GM18858 (cell line): Measurements from ENCODE around the gene CLIC5.

Experiments used
- ATAC-seq: cut with Tn5 transposase; IDR thresholded peaks from one replicate; pipeline ENCODE4 v1.9.1; 2021; ENCODE audit not compliant: unreplicated experiment

The CLIC5 gene

DNA sequence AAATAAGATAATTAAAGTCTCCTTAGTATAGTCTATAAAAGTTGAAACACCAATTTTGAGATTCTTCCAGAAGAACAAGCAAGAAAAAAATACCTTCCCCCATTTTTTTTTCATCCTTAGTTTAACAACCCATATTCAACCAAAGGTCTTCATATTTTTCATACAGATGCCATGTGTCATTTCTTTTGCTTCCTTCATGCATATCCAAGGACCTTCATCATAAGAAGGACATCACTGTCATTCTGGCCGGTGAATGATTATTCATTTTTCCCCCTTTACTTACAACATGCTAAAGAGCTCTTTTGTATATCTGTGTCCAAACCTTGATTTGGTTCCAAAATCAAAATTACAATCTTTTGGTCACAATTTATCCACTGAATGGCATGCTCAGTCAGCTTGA is 21.3 kb upstream of the CLIC5 start:
- ATAC-seq, result no peak

DNA sequence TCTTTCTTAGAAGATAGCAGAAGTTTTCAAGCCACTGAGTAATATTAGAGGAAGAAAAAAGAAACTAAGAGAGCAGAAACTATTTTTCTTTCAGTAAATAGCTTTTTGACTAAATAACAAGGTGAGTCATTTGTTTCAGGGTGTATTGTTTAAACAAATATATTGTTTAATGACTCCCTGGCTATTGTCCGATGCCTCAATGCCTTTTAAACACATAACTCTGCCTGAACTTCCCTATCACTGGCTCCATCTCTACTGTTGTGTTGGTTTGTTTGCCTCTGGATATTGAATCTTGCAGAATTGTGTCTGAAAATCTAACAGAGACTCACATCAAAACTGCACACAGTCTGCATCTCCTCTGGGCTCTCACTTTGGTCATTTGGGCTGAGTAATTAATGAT is 19.6 kb upstream of the CLIC5 start:
- ATAC-seq, result no peak

DNA sequence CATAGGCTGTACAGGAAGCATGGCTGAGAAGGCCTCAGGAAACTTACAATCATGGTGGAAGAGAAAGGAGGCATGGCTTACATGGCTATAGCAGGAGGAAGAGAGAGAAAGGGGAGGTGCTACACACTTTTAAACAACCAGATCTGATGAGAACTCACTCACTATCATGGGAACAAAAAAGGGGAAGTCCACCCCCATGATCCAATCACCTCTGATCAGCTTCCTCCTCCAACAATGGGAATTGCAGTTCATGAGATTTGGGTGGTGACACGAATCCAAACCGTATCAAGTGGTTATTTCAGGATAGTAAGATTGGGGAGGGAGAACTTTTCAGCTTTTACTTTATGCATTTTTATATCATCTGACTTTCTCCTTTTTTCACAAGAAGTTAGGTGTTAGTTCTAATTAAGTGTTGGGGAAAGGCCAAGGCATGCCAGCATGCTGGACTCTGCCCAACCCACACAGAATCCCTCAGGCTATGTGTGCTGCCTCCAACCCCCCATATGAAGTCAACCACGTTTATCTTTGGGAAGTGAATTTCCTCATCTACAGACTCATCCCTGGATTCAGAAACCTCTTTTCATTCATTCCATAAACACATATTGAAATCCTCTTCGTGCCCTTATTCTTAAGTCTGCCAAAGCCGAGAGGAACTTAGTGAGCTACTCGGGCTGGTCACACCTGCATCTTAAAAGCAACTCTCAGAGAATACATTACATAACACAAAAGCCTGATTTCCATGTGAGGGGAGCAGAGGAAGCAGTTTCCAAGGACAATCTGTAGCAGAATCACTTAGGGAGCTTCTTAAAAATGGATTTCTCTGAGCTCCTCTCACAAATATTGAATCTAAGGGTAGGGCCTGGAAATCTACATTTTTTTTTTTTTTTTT is 16.7 kb upstream of the CLIC5 start:
- no peak for ATAC-seq

DNA sequence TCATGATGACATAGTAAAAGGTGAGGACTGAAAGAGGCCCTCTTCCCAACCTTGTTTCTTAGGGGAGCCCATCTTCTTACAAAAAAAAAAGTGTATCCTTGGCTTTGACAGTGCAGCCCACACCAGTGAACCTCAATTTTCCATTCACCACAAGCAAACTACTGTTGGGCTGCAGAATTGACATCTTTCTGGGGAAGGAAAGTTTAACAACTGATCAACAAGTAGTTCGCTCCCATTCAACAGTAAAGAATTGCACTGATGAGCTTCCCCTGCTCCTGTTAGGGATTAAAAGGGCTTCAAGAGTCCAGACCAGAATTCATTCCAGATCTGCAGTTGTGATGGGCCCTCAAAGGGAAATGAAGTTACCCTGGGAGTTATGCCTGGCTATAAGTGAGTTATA is 13.9 kb upstream of the CLIC5 start:
- ATAC-seq, result no peak

DNA sequence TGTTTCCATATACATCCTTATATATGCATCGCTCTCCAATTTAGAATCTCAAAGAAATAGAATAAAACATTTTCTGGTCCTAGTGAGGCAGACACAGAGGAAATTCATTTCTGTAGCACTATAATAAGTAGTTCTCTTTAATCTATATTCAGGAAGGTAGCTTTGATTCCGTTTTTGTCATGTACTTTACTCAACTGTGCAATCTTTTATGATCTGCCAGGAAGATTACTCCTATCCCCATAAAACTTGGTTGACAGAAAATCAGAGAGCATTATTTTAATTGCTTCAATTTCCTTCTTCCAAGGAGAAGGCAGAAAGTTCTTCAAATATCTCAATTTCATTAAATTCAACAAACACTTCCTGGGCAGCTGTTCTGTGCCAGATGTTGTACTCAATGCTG is 10.6 kb upstream of the CLIC5 start:
- no peak for ATAC-seq

DNA sequence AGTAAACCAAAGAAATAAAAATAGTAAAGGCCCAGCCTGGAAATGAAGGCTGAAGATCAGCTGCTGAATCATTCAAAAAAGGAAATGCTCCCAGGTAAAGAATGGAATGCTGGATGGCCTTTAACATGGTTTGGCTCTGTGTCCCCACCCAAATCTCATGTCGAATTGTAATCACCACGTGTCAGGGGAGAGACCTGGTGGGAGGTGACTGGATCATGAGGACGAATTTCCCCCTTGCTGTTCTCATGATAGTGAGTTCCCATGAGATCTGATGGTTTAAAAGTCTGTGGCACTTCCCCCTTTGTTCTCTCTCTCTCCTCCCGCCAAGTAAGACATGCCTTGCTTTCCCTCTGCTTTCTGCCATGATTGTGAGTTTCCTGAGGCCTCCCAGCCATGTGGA is 9.9 kb upstream of the CLIC5 start:
- no peak for ATAC-seq

DNA sequence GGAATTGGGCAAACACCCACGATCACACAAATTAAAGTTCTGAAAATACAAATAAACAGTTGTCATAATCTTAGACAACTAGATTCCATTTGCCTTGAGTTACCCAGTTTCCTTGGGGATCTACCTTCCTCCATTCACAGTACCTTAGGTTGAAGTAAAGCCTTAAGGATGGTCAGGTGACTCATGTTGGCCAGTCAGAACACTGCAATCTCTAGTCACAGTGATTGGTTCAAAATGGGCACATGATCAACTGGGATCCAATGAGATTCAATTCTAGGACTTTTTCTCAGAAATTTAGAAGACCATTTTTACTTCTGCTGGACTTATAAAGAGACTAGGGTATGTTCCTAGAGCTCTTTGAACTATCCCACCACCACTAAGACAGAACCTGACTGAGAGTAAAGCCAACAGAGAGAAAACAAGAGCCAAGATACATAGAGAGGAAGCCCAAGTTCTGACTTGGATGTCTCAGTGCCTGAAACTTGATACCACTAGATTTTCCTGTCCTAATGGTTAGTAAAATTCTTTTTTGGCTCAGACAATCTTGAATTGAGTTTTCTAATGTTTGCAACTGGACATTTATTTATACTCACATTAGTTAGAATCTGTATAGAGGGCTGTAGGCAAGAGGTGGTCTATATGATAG is 8.6 kb upstream of the CLIC5 start:
- no peak for ATAC-seq

DNA sequence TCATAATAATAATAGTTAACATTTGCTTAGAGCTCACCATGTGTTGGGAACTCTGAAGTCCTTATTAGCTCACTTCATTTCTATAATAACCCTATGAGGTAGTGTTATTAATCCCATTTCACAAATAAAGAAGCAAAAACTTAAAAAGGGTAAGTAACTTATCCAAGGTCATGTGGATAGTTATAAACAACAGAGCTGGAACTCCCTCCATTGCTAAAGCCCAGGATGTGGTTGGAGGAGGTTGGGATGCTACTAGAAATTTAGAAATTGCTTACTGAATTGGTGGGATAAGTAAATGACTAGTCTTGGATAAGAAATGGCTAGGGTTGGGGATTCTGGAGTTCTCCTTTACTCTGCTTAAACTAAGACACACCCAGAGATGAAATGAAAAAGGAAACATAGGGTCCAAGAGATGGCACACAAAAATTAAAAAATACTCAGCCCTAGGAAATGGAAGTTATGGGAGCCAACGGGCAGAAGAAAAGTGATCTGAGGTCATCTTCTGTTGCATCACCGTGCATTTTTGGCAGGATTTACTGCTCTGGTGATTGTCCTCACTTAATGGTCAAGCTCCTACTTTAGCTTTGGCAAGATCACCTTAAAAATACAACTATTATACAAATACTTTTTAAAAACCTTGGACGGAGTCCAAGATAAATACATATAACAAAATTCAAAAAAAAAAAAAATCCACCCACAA is 7.7 kb upstream of the CLIC5 start:
- ATAC-seq, result no peak

DNA sequence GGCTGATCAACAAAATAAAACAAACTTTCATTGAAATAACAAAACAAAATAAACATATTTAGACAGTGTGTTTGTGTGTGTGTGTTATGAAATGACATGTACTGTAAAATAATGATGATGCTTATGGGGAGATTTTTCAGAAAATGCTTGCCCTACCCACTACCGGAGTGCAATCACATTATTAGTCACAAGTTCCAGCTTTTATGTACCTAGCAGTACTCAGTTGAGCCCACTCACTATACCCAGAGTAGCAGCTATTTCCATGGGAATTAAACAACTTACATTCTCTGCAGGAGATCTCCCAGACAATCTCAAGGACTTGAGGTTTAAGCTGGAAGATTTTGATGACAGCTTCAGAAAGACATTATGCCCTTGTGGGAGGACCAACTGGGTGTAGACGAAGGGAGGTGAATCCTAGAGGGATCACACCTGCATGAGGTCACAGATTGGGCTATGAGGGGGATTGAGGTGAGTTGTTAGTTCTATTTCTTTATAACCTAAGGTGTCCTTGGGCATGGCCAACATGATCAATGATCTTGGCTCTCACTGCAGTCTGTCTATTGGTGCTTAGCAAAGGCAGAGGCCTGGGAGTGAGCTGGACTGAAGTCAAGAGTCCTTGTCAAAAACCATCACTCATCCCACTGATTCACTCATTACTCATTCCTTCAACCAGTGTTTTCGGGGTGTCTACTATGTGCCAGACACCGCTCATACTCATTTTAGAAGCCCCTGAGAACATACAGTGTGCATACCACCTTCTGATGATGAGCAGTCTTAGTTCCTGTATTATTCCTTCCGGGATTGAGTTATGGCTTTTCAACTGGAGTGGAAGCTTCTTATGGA is 6.7 kb upstream of the CLIC5 start:
- no peak for ATAC-seq

DNA sequence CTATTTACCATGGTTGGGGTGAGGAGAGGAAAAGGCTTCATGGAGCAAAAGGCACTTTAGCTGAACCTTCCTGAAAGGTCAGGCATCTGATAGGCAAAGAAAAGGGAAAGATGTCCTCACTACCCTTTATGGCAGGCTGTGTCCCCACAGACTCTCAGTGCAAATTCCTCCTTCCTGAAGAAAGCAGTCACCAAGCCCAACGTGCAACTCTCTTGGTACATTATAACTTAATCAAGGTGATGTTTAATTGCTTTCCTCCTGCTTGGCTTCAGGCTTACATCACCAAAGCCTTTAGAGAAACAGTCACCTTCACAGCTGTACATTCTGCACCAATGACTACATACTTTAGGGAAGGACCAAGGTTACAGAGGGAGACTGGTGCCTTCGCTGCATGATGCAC is 2.1 kb upstream of the CLIC5 start:
- ATAC-seq, result no peak

DNA sequence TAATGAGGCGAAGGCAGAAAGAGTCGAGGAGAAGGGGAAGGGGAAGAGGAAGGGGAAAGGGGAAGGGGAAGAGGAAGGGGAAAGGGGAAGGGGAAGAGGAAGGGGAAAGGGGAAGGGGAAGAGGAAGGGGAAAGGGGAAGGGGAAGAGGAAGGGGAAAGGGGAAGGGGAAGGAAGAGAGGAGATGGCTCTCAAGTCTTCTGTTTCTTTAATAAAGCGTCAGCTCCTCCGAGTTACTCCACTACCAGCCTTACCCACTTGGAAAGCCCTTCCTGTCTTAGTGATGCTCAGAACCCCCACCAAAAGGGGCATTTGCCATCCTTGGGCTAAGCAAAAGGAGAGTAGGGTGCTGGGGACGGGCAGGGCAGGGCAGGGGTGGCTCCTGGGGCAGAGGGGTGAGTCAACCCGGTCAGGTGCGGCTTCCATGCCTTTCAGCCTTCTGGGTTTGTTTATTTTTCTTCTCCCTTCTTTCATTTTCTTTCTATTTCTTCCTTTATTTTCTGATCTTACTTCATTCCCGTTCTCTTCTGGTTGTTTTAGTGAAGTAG is 476 bp upstream of the CLIC5 start:
- ATAC-seq, result no peak

DNA sequence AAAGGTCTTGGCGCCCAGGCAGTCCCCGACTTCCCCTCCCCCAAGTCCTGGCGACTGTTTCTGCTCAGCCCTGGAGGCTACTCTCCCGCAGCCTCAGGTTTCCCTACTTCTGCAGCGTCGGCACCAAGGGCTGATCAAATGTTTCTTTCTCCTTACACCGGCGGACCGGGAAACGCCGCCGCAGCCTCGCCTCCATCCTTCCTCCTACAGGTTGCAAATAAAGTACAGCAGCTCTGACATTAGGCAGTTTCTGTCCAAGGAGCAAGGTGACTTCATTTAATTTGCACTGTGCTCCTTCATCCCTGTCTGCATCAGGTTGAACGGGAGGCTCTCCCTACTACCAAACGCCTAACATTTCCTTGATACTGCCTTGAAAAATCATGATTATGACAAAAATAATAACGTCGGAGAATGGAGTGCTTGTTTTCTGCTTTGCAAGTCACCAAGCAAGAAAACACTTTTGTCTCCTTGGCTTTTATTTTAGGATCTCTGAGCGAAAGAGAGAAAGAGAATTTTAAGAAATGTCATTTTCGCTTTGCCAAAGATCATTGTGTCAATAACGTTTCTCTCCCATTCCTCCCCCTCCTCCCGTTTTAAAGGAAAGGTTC is 1.0 kb downstream of the CLIC5 start:
- no peak for ATAC-seq

DNA sequence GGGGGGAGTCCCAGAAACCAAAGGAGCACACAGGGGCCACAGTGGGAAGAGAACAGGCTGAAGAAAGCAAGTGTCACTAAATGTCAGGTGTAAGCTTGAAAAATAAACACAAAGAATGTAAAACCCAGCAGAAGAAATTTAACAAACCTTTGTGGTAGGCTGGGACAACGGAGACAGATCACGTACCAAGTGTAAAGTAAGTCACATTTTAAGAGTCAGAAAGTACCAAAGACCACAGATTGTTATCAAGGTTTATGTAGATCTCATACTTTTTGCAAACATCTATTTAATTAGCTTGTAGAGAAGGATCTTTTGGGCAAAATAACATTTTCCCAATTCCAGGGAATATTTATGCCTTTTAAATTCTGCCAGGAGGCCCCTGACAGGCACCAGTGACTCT is 1.6 kb downstream of the CLIC5 start:
- no peak for ATAC-seq

DNA sequence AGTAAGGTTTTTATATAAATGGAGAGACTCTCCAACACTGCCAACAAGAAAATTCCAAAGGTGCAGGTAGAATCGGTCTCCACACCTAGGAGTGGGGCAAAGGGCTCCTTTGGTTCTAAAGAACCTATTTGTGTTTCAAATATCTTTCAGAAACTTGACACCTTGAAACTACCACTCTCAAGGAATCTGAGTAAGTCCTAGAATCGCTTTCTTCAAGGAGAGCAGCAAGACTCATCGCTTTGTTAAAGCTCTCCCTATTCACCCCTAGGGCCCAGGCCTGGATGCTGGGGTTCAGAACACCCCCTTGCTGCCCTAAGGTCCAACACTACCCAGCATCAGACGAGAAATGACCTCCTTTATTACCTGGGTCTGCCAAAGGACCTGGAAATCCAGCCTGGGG is 2.0 kb downstream of the CLIC5 start:
- ATAC-seq, result no peak

DNA sequence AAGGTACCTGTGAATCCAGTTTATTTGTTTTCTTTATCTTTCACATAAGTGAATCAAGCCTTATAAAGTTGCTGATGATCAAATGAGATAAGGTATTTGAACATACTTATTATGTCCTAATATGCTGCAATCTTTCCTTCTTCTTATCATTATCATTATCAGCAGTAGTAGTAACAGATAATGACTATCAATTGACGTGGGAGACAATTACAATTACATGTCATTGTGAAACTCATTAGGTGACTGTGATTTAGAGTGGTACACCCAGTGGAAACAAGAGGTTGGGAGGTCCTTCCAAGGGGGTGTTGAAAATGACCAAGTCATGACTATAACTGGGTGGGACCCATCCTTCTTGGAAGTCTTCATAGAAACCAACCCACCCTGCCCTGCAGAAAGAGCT is 2.8 kb downstream of the CLIC5 start:
- no peak for ATAC-seq

DNA sequence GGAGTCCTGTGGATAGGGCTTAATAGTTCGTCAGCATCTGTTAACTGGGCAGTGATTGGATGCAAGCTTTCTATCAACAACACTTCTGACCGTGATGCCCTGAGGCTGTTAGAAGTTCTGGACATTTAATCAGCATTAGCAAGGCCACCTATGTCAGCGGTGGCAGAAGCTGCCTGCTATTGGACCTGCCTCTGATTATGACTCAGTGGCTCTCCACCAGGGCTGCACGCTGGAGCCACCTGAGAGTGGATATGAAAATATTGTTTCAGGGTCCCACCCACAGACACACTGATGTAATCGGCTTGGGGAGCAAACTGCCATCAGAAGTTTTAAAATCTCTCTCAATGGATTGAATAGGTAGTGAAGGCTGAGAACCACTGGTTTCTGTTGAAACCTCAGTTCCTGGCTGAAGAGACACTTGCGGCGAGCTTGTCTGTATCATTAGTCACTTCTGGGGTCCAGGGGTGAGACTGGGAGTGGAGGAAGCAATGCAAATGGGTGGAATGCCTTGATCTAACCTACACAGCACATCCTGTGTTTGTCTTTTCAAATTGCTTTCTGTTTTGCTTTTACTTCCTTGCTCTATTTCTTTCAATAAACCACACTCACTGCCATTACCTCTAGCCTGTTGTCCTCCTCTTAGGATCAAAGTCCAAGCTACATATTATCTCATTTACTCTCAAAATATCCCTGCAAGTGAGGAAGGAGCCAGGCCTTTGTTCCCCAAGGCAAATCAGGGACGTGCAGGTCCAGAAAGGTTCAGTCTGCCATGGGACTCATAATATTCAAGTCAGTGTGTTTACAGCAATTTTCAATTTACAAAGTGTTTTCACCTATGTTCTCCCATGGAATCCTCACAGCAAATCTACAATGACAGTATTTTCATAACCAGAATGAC is 4.2 kb downstream of the CLIC5 start:
- ATAC-seq, result peak; percentile 94

DNA sequence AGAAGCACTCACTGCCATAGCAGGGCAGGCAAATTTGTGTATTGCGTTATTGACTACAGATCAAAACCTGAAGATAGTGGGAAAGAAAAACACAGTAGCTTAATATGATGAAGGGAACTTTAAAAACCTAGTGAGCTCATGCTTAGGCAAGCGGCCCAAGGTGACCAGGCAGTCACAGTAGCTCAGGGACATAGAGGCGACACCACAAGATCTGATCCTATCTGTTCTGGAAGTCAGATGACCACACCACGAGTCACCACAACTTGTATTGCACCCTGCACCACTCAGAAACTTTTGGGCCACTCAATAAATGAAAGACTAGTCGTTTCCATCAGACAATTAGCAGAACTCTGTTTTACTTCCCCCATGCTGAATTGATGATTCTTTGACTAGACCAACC is 4.9 kb downstream of the CLIC5 start:
- ATAC-seq, result no peak

DNA sequence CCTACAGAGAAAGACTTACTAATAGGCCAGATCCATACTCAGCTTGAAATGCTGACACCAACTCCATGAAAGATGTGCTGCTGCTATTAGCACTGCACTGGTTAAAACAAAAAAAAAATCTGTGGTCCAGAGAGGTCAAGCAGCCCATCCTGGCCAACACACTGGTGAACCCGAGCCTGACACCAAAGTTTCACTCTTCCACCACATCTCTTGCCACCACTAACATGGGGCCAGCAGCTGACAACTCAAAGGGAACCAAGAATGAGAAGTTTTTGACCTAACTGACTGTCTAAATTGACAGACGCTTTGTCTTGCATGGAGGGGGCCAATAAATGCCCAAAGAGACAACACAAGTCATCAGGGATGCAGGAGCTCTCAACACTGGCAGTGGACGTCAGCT is 5.4 kb downstream of the CLIC5 start:
- ATAC-seq, result no peak

DNA sequence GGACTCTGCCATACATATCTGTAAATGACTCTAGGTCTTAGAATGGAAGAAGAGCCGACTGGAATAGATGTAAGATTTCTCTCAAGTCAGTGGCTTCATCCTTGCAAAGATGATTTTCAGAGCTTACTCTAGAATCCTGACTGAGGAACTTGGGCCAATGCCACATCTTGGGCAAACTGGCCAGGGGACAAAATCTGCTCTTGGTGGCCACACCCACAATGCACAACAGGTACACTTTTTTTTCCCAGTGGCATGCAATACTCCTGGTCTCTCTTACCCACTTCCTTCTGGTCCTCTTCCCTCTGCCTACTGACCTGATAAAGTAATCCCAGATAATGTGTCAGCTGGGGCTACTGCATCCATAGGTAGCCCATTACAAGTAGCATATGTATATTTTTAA is 13.4 kb downstream of the CLIC5 start:
- no peak for ATAC-seq
